AG04449 (cell line): Measurements from ENCODE around the gene PTPRK.

ENCODE experiments used
- CTCF ChIA-PET: fragments of 350-600 bp; formaldehyde crosslinking; extraction: SDS; loops from one replicate; lab custom pipeline; 2021; ENCODE audit warnings: antibody characterized with exemption; lab: Yijun Ruan, JAX
- POLR2A ChIA-PET: fragments of 400-600, 350-600 bp; formaldehyde crosslinking; extraction: SDS; loops from one replicate; lab custom pipeline; 2020; ENCODE audit warnings: antibody characterized with exemption, inconsistent platforms; lab: Yijun Ruan, JAX
- DNase-seq: peaks from one replicate; pipeline ENCODE4 v3.0.0-alpha.2; 2010; ENCODE audit warnings: low read depth, low spot score
- H3K4me3 ChIP-seq: 2 replicates; pipeline ENCODE4 v1.5.1; 2011; ENCODE audit warnings: low read depth, mild to moderate bottlenecking, control low read depth, low read length
- TF ChIP-seq, protein P1 (sequence below): IDR thresholded peaks from one replicate; pipeline ENCODE4 v1.5.1; 2011; ENCODE audit warnings: mild to moderate bottlenecking, moderate library complexity, low read length, control low read depth, inconsistent platforms; ENCODE audit not compliant: insufficient read depth; ENCODE audit errors: missing control alignments

The PTPRK gene

GRCh38 chr6:128249429-128249828, 271.0 kb downstream of the PTPRK start:
- H3K4me3 ChIP-seq: no peak overlapping the region
- DNase-seq: no peak
- CTCF ChIA-PET: no interaction called here
- TF ChIP-seq, protein P1, sequence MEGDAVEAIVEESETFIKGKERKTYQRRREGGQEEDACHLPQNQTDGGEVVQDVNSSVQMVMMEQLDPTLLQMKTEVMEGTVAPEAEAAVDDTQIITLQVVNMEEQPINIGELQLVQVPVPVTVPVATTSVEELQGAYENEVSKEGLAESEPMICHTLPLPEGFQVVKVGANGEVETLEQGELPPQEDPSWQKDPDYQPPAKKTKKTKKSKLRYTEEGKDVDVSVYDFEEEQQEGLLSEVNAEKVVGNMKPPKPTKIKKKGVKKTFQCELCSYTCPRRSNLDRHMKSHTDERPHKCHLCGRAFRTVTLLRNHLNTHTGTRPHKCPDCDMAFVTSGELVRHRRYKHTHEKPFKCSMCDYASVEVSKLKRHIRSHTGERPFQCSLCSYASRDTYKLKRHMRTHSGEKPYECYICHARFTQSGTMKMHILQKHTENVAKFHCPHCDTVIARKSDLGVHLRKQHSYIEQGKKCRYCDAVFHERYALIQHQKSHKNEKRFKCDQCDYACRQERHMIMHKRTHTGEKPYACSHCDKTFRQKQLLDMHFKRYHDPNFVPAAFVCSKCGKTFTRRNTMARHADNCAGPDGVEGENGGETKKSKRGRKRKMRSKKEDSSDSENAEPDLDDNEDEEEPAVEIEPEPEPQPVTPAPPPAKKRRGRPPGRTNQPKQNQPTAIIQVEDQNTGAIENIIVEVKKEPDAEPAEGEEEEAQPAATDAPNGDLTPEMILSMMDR: no peak
- POLR2A ChIA-PET: no interaction called here

GRCh38 chr6:128246472-128247260, 273.7 kb downstream of the PTPRK start:
- CTCF ChIA-PET: no interaction called here
- no peak overlapping the region for H3K4me3 ChIP-seq
- POLR2A ChIA-PET: no interaction called here
- DNase-seq: no peak
- TF ChIP-seq, protein P1: no peak

GRCh38 chr6:128244751-128245405, 275.5 kb downstream of the PTPRK start:
- no peak overlapping the region for H3K4me3 ChIP-seq
- CTCF ChIA-PET: no interaction called here
- DNase-seq: no peak
- POLR2A ChIA-PET: no interaction called here
- TF ChIP-seq, protein P1: no peak

- no peak overlapping the region for H3K4me3 ChIP-seq
- ChIA-PET CTCF (no interaction called here), POLR2A (no interaction called here)
- TF ChIP-seq, protein P1: no peak
- DNase-seq: peak; percentile 34
Measured at GRCh38 chr6:128242765-128243403, 277.5 kb downstream of the PTPRK start.

- CTCF ChIA-PET: no interaction called here
- TF ChIP-seq, protein P1: no peak
- POLR2A ChIA-PET: no interaction called here
- DNase-seq: no peak
- no peak overlapping the region for H3K4me3 ChIP-seq
Measured at GRCh38 chr6:128241216-128241615, 279.2 kb downstream of the PTPRK start.

DNA sequence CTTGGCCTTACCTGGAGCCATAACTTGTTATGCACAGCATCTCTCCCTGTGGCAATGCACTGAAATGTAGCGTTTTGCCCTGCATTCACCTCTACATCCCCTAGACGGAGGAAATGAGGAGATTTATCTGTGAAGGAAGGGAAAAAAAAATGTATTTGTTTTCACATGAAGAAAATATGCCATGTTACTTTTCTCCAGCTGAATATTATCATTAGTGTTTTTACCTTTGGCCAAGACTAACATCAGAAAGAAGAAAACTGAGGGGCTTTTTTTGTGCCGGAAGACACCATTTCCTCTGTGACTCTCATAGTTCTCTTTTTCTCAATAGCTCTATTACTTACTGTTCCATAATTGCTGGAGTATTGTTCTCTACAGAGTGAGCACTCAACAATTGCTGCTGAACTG, 280.4 kb downstream of the PTPRK start:
- ChIA-PET POLR2A (no interaction called here), CTCF (no interaction called here)
- no peak overlapping the region for H3K4me3 ChIP-seq
- DNase-seq: no peak
- TF ChIP-seq, protein P1: no peak
